Fibroblast of skin of right biceps (primary cell): ENCODE results near the gene COL13A1.
A peak's percentile ranks its signal among the peaks of the same experiment; 100 is the strongest.

ENCODE experiments used
- DNase-seq: peaks from one replicate; pipeline ENCODE4 v3.0.0-alpha.2; 2013

Gene COL13A1

GRCh38 chr10:69913606-69914382 is 112.1 kb downstream of the COL13A1 start:
- DNase-seq, result no peak

- DNase-seq, result peak; percentile 63
Observed at GRCh38 chr10:69914398-69915214, 112.9 kb downstream of the COL13A1 start.

GRCh38 chr10:69915215-69915560 is 113.5 kb downstream of the COL13A1 start:
- no peak for DNase-seq

GRCh38 chr10:69916118-69916517 is 114.4 kb downstream of the COL13A1 start:
- no peak for DNase-seq

GRCh38 chr10:69918036-69918435 is 116.3 kb downstream of the COL13A1 start:
- DNase-seq, result no peak

GRCh38 chr10:69919250-69919649 is 117.5 kb downstream of the COL13A1 start:
- DNase-seq, result no peak

- no peak for DNase-seq
Observed at GRCh38 chr10:69925111-69925510, 123.4 kb downstream of the COL13A1 start.

GRCh38 chr10:69928339-69928738 is 126.6 kb downstream of the COL13A1 start:
- DNase-seq, result no peak

- DNase-seq, result no peak
Observed at GRCh38 chr10:69929575-69929974, 127.9 kb downstream of the COL13A1 start.

GRCh38 chr10:69934768-69935167 is 133.1 kb downstream of the COL13A1 start:
- DNase-seq, result no peak

GRCh38 chr10:69936091-69936490 is 134.4 kb downstream of the COL13A1 start:
- peak; percentile 10 for DNase-seq

- no peak for DNase-seq
Observed at GRCh38 chr10:69938541-69938991, 136.9 kb downstream of the COL13A1 start.

- DNase-seq, result no peak
Observed at GRCh38 chr10:69939061-69939460, 137.4 kb downstream of the COL13A1 start.

- no peak for DNase-seq
Observed at GRCh38 chr10:69939481-69939880, 137.8 kb downstream of the COL13A1 start.

- no peak for DNase-seq
Observed at GRCh38 chr10:69941730-69942129, 140.0 kb downstream of the COL13A1 start.

- DNase-seq, result no peak
Observed at GRCh38 chr10:69943292-69943820, 141.7 kb downstream of the COL13A1 start.

- no peak for DNase-seq
Observed at GRCh38 chr10:69944761-69945160, 143.1 kb downstream of the COL13A1 start.

- DNase-seq, result no peak
Observed at GRCh38 chr10:69948261-69948660, 146.6 kb downstream of the COL13A1 start.

GRCh38 chr10:69949770-69950169 is 148.1 kb downstream of the COL13A1 start:
- DNase-seq, result no peak

GRCh38 chr10:69951658-69952057 is 150.0 kb downstream of the COL13A1 start:
- no peak for DNase-seq

GRCh38 chr10:69952069-69952800 is 150.5 kb downstream of the COL13A1 start:
- no peak for DNase-seq

GRCh38 chr10:69952821-69953221 is 151.1 kb downstream of the COL13A1 start:
- peak; percentile 18 for DNase-seq

- DNase-seq, result no peak
Observed at GRCh38 chr10:69953851-69954250, 152.1 kb downstream of the COL13A1 start.
